Lower leg skin (tissue), 4 donors: Measurements from ENCODE around the gene PPFIBP2. TPM values are rescaled to one million over a fixed set of nuclear protein-coding genes. Genes with fewer than 3 reads are reported as not detected.
A peak's percentile ranks its signal among the peaks of the same experiment; 100 is the strongest.

ENCODE experiments used
- DNase-seq, 2 donors: peaks; one replicate each; pipeline ENCODE4 v3.0.0-alpha.2; 2019; ENCODE audit warnings: low spot score in 2 of 2
- H3K4me3 ChIP-seq: fragments of 200-600 bp; sonication (generic); 2 replicates; pipeline ENCODE4 v1.5.1; 2017; ENCODE audit warnings: mild to moderate bottlenecking, low read depth; ENCODE audit not compliant: poor library complexity, severe bottlenecking
- POLR2A ChIP-seq, 2 donors: fragments of 450-650 bp; IDR thresholded peaks; one replicate each; pipeline ENCODE4 v1.6.1; 2016 to 2017; ENCODE audit warnings: antibody characterized with exemption in 2 of 2, mild to moderate bottlenecking in 1 of 2, moderate library complexity in 1 of 2
- WGBS, 2 donors: methylation state at CpG; one replicate each; pipeline ENCODE4 v1.1.5; 2018; 5-methylcytosine and 5-hydroxymethylcytosine counted together
- intact Hi-C: fragments of 100-400 bp; cut with DNase I; formaldehyde crosslinking; loops from one replicate; pipeline ENCODE4 v1.15.0; 2023; ENCODE audit warnings: low total_unique reads
- total RNA-seq, 4 donors: library from RNA; depleted of rRNA; stranded (reverse); fragments of >200 nt; gene quantifications; one replicate each; pipeline ENCODE4 v1.1.0, GENCODE V29; 2016
- TF ChIP-seq, protein P1 (sequence below), 3 donors: fragments of 450-650 bp; IDR thresholded peaks; one replicate each; pipeline ENCODE4 v1.5.1; 2016; ENCODE audit warnings: antibody characterized with exemption in 3 of 3, mild to moderate bottlenecking in 3 of 3, moderate library complexity in 2 of 3

The PPFIBP2 gene
- total RNA-seq, 4 donors from 2014 or later = 56.6 to 87.1 (median 69.5) TPM

DNA sequence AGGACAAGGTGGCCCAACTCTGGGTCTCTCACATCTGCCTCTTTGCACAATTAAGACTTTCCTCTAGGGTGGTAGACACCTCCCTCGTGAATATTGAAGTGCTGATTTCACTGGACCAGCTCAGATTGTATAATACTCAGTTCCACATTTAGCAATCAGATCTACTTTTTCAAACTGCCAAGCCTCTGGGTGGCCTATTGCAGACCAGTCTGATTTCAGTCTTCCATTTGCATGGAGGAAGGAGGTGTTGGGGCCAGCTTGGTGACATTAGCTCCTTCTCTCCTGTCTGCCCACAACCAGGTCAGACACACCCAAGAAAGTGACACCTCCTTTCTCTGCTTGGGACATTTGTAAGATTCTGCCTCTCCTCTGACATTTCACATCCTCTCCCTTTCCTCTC is 78.2 kb downstream of the PPFIBP2 start:
- DNase-seq = no peak
- no peak overlapping the region for H3K4me3 ChIP-seq
- TF ChIP-seq POLR2A (IDR thresholded peaks at IDR 0.05) = no peak
- TF ChIP-seq, protein P1, sequence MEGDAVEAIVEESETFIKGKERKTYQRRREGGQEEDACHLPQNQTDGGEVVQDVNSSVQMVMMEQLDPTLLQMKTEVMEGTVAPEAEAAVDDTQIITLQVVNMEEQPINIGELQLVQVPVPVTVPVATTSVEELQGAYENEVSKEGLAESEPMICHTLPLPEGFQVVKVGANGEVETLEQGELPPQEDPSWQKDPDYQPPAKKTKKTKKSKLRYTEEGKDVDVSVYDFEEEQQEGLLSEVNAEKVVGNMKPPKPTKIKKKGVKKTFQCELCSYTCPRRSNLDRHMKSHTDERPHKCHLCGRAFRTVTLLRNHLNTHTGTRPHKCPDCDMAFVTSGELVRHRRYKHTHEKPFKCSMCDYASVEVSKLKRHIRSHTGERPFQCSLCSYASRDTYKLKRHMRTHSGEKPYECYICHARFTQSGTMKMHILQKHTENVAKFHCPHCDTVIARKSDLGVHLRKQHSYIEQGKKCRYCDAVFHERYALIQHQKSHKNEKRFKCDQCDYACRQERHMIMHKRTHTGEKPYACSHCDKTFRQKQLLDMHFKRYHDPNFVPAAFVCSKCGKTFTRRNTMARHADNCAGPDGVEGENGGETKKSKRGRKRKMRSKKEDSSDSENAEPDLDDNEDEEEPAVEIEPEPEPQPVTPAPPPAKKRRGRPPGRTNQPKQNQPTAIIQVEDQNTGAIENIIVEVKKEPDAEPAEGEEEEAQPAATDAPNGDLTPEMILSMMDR (IDR thresholded peaks at IDR 0.05) = no peak
- WGBS, 2 donors = 65 to 70% methylated on average over 1 of the region's 1 CpG
- intact Hi-C loops = no loop called here

GRCh38 chr11:7592711-7593110 is 78.9 kb downstream of the PPFIBP2 start:
- WGBS, 2 donors = 57 to 73% methylated on average over 3 of the region's 3 CpGs
- intact Hi-C loops = no loop called here
- H3K4me3 ChIP-seq = no peak overlapping the region
- TF ChIP-seq, protein P1 (IDR thresholded peaks at IDR 0.05) = no peak
- no peak for TF ChIP-seq POLR2A (IDR thresholded peaks at IDR 0.05)
- DNase-seq = peak; percentile 67 to 95

DNA sequence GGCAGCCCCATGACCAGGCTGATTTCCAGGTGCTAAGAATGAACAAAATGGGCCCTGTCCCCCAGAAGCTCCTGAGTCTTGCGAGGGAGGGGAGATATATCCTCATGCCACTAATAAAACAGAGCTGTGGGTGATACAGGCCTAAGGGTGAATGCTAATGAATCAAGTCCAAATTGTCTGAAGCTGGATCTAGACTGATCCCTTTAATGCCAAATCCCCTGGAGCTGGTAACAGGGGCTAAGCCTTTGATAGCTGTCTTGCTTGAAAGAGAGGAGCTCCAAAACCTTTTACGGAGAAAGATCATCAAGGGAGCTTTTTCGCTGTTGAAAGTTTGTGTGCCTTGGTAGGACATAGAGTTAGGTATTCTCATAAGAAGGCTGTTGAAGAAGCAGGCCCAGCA is 79.7 kb downstream of the PPFIBP2 start:
- no peak for DNase-seq
- intact Hi-C loops = no loop called here
- TF ChIP-seq, protein P1 (IDR thresholded peaks at IDR 0.05) = no peak
- TF ChIP-seq POLR2A (IDR thresholded peaks at IDR 0.05) = no peak
- H3K4me3 ChIP-seq = no peak overlapping the region
- 67 to 76% methylated on average over 3 of the region's 3 CpGs for WGBS, 2 donors

DNA sequence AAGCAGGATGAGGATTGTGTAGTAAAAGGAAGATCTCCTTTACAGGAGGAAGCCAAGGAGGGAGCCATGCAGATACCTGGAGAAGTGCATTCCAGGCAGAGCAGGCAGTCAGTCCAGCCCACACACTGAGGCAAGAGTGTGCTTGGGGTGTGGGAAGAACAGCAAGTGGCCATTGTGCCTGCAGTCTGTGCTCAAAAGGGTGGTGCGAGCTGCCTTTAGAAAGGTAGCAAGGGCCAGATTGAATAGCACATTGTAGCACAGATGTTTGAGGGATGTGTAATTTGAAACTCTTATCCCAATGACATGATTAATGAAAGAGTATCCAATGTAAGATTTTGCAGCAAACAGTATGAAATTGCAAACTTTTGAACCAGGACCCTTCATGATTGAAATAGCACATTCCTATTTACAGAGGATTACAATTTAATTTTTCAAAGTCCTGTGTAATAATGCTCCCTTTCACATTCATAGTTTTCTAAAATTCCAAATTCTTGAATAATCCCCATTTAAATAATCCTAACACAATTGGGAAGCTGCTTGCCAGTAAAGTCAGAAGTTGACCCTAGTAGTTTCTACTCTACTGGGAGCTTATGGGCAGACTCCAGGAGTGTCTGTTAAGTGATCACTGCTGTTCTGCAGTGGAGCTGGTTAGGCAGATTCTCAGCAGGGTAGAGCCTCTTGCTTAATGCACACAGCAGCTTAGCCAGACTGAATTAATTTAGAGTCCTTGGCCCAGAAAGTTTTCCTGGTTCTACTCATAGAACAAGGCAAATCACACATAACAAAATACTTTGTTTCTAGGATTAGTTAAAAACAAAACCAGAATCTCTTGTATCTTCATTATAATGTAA is 81.4 kb downstream of the PPFIBP2 start:
- 48 to 63% methylated on average over 1 of the region's 1 CpG for WGBS, 2 donors
- intact Hi-C loops = no loop called here
- no peak overlapping the region for H3K4me3 ChIP-seq
- no peak for TF ChIP-seq POLR2A (IDR thresholded peaks at IDR 0.05)
- TF ChIP-seq, protein P1 (IDR thresholded peaks at IDR 0.05) = no peak
- DNase-seq = no peak

DNA sequence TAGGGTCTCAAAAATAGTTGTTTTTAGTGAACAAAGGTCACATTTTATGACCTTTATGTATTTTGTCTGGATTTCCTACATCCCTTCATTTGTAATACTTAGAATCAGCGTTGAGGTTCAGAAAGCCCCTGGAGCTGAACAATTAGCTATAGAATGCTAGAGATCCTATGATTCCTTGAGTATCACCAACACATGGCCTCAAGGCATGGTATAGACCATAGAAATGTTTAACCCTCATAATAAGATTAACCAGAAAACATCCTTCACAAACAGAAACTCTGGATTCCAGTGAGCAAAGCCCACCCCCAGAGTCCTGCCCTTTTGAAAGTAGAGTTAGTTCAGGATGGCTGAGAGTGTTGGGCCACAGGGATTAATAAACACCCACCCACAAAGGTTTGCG is 82.2 kb downstream of the PPFIBP2 start:
- intact Hi-C loops = no loop called here
- no peak for DNase-seq
- WGBS, 2 donors = 69 to 71% methylated on average over 2 of the region's 2 CpGs
- TF ChIP-seq, protein P1 (IDR thresholded peaks at IDR 0.05) = no peak
- no peak overlapping the region for H3K4me3 ChIP-seq
